Panc1 (cell line): Measurements from ENCODE around the gene HSF2BP.
"Not testable (repeated sequence)": the region's sequence is repeated elsewhere in the genome, so short reads cannot be mapped to it uniquely, and the experiment has no call there.

ENCODE experiments used
- CTCF ChIP-seq: fragments of 450-650 bp; IDR thresholded peaks from 2 replicates; pipeline ENCODE4 v1.5.1; 2017; ENCODE audit warnings: mild to moderate bottlenecking
- REST ChIP-seq, 2 experiments: IDR thresholded peaks; 2 replicates each; pipeline ENCODE4 v1.6.1; 2011 to 2012; ENCODE audit warnings: low read depth in 2 of 2, control low read depth in 1 of 2, low read length in 1 of 2, mild to moderate bottlenecking in 1 of 2, moderate library complexity in 1 of 2; ENCODE audit not compliant: insufficient read depth in 1 of 2
- SIN3A ChIP-seq: IDR thresholded peaks from 2 replicates; pipeline ENCODE4 v1.6.1; 2012; ENCODE audit warnings: low read depth, mild to moderate bottlenecking, low read length, moderate library complexity, borderline replicate concordance; ENCODE audit not compliant: insufficient read depth
- TCF7L2 ChIP-seq: IDR thresholded peaks from 2 replicates; pipeline ENCODE4 v1.6.1; 2011; ENCODE audit warnings: mild to moderate bottlenecking, low read depth, low read length, inconsistent platforms

GRCh38 chr21:43513023-43513422, 146.3 kb downstream of the HSF2BP start:
- TF ChIP-seq CTCF; TCF7L2; REST (IDR thresholded peaks at IDR 0.05; ENCODE audit: insufficient read depth in 1 of 2, low read depth in 2 of 2, low read length in 1 of 2); SIN3A: not testable (repeated sequence)
